Activated CD8-positive, alpha-beta memory T cell treated with anti-CD3 and anti-CD28 coated beads for 4 hours (primary cell): ENCODE measurements around the gene GPR39.
"Not testable (repeated sequence)": the region's sequence is repeated elsewhere in the genome, so short reads cannot be mapped to it uniquely, and the experiment has no call there.

Experiments used
- DNase-seq, 2 donors: peaks; one replicate each; pipeline ENCODE4 v3.0.0-alpha.2; 2020; ENCODE audit warnings: low read depth in 2 of 2

GPR39 gene

GRCh38 chr2:132497591-132497990, 81.0 kb downstream of the GPR39 start:
- no peak for DNase-seq

GRCh38 chr2:132503701-132504100, 87.1 kb downstream of the GPR39 start:
- no peak for DNase-seq

GRCh38 chr2:132515010-132515409, 98.4 kb downstream of the GPR39 start:
- DNase-seq, result no peak

GRCh38 chr2:132517386-132517785, 100.8 kb downstream of the GPR39 start:
- DNase-seq, result no peak

- DNase-seq, result no peak
These were observed 101.7 kb downstream of the GPR39 start for GRCh38 chr2:132518302-132518701.

- no peak for DNase-seq
These were observed 103.0 kb downstream of the GPR39 start for GRCh38 chr2:132519566-132519965.

- DNase-seq, result no peak
These were observed 104.7 kb downstream of the GPR39 start for GRCh38 chr2:132521341-132521740.

- DNase-seq, result no peak
These were observed 106.3 kb downstream of the GPR39 start for GRCh38 chr2:132522901-132523300.

GRCh38 chr2:132537061-132537460, 120.5 kb downstream of the GPR39 start:
- not testable (repeated sequence) for DNase-seq

GRCh38 chr2:132538331-132538855, 121.8 kb downstream of the GPR39 start:
- DNase-seq, result no peak

GRCh38 chr2:132540166-132540565, 123.6 kb downstream of the GPR39 start:
- DNase-seq, result no peak

GRCh38 chr2:132542953-132543569, 126.5 kb downstream of the GPR39 start:
- DNase-seq, result no peak

GRCh38 chr2:132544006-132544630, 127.5 kb downstream of the GPR39 start:
- DNase-seq, result no peak

- no peak for DNase-seq
These were observed 130.6 kb downstream of the GPR39 start for GRCh38 chr2:132547090-132547687.

GRCh38 chr2:132549935-132550670, 133.5 kb downstream of the GPR39 start:
- no peak for DNase-seq

- DNase-seq, result no peak
These were observed 134.3 kb downstream of the GPR39 start for GRCh38 chr2:132550946-132551345.

GRCh38 chr2:132557694-132558093, 141.1 kb downstream of the GPR39 start:
- no peak for DNase-seq

GRCh38 chr2:132559326-132559725, 142.7 kb downstream of the GPR39 start:
- DNase-seq, result no peak

GRCh38 chr2:132559921-132560320, 143.3 kb downstream of the GPR39 start:
- no peak for DNase-seq

GRCh38 chr2:132560562-132560961, 144.0 kb downstream of the GPR39 start:
- DNase-seq, result no peak

- DNase-seq, result no peak
These were observed 145.6 kb downstream of the GPR39 start for GRCh38 chr2:132562245-132562644.

GRCh38 chr2:132564065-132564464, 147.5 kb downstream of the GPR39 start:
- no peak for DNase-seq
